Stimulated activated CD8-positive, alpha-beta memory T cell treated with anti-CD3 and anti-CD28 coated beads, Interleukin-2, amount 100 ng/mL, for 1 hour (primary cell): ENCODE measurements around the gene TRIM34.
A peak's percentile ranks its signal among the peaks of the same experiment; 100 is the strongest.
"Not testable (repeated sequence)": the region's sequence is repeated elsewhere in the genome, so short reads cannot be mapped to it uniquely, and the experiment has no call there.

Source experiments
- DNase-seq, 2 donors: peaks; one replicate each; pipeline ENCODE4 v3.0.0-alpha.2; 2020; ENCODE audit warnings: low read depth in 2 of 2

Gene TRIM34

DNA sequence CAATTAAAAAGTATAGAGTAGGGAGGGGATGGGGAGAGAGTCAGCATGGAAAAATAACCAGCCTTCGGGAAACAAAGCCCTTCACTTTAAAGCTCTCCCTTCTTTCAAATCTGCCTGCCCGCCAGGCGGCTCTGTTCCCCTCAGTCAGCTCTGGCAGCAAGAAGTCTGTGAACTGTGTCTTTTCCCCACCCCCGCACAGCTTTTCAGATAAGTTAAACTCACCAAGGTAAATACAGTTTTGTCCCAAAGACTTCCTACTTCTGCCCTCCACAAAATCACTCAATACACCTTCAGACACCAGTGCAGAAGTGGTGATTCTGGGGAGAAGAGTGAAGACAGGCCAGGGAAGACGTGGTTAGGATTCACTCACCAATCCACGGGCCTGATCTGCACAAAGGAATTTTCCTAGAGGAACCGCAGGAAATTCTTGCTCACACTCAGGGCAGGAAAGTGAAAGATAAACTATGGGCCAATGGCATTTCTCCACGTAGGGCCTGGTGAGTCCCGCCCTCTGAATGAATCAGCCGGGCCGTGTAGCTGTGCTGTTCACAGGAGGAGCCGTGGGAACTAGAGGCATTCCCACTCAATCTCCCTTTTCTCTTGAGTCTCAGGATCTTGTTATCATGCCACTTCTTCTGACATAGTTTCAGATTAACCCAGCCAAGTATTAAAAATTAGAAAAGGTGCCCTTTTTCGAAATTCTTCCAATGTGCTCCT, 60.0 kb downstream of the TRIM34 start, which contains the start of gene TRIM5:
Gene TRIM5, minus strand, starts transcription at position 429 of the 717 bp plus-strand sequence. CDS start 4,897 bp downstream, outside the sequence.
- DNase-seq, result peak; percentile 51 to 66

DNA sequence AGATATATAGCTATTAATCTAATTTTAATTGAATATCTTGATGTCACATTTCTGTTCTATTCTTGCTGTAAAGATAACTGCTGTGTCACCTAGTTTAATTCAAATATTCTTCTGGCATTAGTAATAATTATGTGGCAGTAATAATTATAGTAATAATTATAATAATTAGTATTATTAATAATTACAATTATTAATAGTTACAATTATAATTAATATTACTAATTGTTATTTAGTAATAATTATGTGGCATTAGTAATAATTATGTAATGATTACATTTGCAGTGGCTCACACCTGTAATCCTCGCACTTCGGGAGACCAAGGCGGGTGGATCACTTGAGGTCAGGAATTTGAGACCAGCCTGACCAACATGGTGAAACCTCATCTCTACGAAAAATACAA, 61.6 kb downstream of the TRIM34 start:
- no peak for DNase-seq

DNA sequence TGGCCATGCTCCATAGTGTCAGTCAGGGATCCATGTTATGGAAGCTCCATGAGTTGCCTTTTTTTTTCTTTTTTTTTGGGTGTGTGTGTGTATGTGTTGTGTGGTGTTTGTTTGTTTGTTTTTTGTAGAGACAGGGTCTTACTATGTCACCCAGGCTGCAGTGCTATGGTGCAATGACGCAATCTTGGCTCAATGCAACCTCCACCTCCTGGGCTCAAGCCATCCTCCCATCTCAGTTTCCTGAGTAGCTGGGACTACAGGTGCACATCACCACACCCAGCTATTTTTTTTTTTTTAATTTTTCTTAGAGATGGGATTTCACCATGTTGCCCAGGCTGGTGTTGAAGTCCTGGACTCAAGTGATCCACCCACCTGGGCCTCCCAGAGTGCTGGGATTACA, 63.7 kb downstream of the TRIM34 start:
- DNase-seq, result no peak

DNA sequence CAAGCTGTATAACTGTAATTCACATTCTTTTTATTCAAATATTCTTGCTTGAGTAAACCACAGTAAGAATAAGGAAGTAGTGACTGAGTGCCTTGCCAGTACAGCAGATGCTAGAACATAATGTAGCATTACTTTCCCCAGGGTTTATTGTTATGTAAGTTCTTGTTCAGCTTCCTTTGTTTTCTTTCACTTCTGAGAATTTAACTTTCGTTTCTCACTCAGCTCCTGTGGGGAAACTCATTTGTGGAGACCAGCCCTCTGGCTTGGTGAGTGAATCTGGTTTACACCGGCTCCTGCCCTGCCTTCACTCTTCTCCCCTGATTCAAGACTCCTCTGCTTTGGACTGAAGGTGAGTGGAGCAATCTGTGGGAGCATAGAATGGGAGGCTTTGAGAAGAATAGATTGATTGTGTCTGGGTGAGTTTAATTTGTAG, 64.8 kb downstream of the TRIM34 start, which contains the start of gene TRIM22:
Gene TRIM22, plus strand, starts transcription at position 240 of the 433 bp plus-strand sequence. CDS start 6,443 bp downstream, outside the sequence.
- DNase-seq, result peak in 1 of 2 donors; percentile 28

DNA sequence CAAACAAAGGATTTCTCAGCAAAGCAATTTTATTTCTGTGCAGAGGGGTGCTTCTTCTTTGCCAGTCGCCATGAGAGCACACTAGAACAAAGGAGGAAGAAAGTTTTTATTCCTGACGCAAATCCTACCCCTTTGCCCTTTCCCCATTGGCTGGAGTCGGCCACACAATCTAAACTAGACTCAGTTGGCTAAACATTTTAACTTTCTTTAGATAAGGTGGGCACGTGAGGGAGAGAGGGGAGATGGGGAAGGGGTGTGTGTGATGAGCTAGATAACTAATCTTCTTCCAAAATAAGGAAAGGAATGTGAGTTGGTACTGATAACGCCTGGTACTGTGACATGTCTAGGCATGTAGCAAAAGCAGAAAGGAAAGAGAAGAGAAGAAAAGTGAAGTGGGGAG, 65.4 kb downstream of the TRIM34 start:
- no peak for DNase-seq

DNA sequence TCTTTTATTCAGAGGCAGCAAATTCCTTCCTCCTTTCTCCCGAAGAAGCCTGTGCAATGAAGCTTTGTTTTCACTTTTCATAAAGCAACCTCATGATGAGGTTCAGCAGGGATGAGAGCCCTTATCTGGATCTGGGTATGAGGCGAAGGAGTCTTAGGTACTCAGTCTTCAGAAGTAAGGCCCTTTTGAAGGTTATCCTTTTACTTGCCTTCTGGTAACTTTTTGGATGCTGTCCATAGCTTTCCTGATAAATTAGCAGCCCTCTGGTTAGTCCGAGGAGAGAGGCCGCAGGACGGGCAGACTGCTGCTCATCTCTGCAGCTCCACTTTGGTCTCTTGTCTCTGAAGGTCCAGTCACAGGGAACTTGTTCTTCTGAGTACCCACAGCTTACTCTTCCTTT, 65.9 kb downstream of the TRIM34 start:
- no peak for DNase-seq

DNA sequence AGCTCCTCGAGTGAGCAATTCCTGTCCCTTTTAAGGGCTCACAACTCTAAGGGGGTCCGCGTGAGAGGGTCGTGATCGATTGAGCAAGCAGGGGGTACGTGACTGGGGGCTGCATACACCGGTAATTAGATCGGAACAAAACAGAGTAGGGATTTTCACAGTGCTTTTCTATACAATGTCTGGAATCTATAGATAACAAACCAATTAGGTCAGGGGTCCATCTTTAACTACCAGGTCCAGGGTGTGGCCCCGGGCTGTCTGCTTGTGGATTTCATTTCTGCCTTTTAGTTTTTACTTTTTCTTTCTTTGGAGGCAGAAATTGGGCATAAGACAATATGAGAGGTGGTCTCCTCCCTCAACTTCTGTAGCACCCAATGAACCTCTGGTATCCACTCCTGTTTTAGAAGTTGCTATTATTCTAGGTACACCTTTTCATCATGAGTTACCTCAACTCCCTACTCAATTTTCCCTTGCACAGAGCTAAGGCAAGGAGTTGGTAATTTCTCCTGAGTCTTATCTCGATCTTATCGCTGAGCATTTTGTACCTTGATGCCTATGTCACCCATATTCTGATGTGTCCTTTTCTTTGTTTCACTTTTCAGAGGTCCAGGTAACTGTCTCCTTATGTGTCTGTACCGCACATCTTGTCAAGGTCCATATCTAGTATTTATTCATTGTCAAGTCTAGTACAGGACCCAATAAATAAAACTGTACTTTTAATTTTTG, 66.6 kb downstream of the TRIM34 start:
- not testable (repeated sequence) for DNase-seq

DNA sequence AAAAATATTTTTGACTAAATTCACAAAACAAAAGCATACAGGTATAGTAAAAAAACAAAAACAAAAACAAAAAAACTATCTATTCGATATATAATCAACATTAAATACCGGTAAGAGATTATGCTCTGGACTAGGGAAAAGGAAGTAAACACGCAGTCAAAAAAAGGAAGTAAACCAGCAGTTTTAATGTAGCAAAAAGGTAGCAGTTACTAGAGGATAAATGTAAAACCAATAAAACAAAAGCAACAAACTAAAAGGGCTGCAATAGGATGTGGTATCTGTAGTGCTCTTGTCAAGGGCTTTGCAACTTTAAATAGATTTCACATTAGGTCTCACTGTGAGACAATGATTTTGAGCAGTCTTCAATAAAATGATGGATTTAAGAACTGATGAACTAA, 67.2 kb downstream of the TRIM34 start:
- DNase-seq, result no peak
